Lung (tissue), 13 donors: ENCODE measurements around the gene LRFN3. TPM values are rescaled to one million over a fixed set of nuclear protein-coding genes. Genes with fewer than 3 reads are reported as not detected.

Experiments used
- ATAC-seq: fragments of 200-7000 bp; cut with Tn5 transposase; one replicate; pipeline ENCODE4 v1.9.1; 2020; ENCODE audit warnings: moderate number of reproducible peaks; ENCODE audit not compliant: insufficient read depth, low FRiP score
- DNase-seq, 3 donors: peaks; one replicate each; pipeline ENCODE4 v3.0.0-alpha.2; 2013 to 2017
- H3K27ac ChIP-seq, 2 donors: one replicate each; pipeline ENCODE4 v1.5.1; 2013; ENCODE audit warnings: mild to moderate bottlenecking in 2 of 2, moderate library complexity in 2 of 2, control low read depth in 1 of 2, inconsistent platforms in 1 of 2, low read depth in 1 of 2, low read length in 1 of 2
- H3K27me3 ChIP-seq, 3 donors: one replicate each; pipeline ENCODE4 v1.5.1; 2013; ENCODE audit warnings: low read length in 2 of 3; ENCODE audit not compliant: control insufficient read depth in 3 of 3, insufficient read depth in 3 of 3
- H3K36me3 ChIP-seq, 4 donors: one replicate each; pipeline ENCODE4 v1.5.1; 2013; ENCODE audit warnings: low read length in 4 of 4, mild to moderate bottlenecking in 1 of 4, moderate library complexity in 1 of 4; ENCODE audit not compliant: control insufficient read depth in 4 of 4, insufficient read depth in 4 of 4
- H3K4me1 ChIP-seq, 5 donors: one replicate each; pipeline ENCODE4 v1.5.1; 2013; ENCODE audit warnings: low read length in 5 of 5, mild to moderate bottlenecking in 2 of 5, moderate library complexity in 1 of 5; ENCODE audit not compliant: control insufficient read depth in 5 of 5, insufficient read depth in 5 of 5
- H3K4me3 ChIP-seq: one replicate; pipeline ENCODE4 v1.5.1; 2013; ENCODE audit warnings: mild to moderate bottlenecking, control low read depth, moderate library complexity
- H3K9ac ChIP-seq, 2 donors: one replicate each; pipeline ENCODE4 v1.5.1; 2013; ENCODE audit warnings: low read length in 2 of 2, control low read depth in 1 of 2; ENCODE audit not compliant: insufficient read depth in 1 of 2
- H3K9me3 ChIP-seq, 4 donors: one replicate each; pipeline ENCODE4 v1.5.1; 2013; ENCODE audit warnings: low read length in 3 of 4, mild to moderate bottlenecking in 1 of 4, moderate library complexity in 1 of 4; ENCODE audit not compliant: control insufficient read depth in 4 of 4, insufficient read depth in 3 of 4
- CTCF ChIP-seq: IDR thresholded peaks from 2 replicates; pipeline ENCODE4 v1.5.1; 2012; ENCODE audit warnings: mild to moderate bottlenecking; ENCODE audit errors: control extremely low read depth, extremely low read depth
- WGBS, 2 donors: extraction: QIAGEN DNeasy Blood & Tissue Kit; methylation state at CpG; one replicate each; pipeline ENCODE4 v1.1.7; 2013; 5-methylcytosine and 5-hydroxymethylcytosine counted together
- polyA plus RNA-seq, 2 donors: library from polyadenylated mRNA; stranded (reverse); fragments of 200-250 nt; gene quantifications; one replicate each; pipeline ENCODE4 v1.2.1, GENCODE V29; 2013
- small RNA-seq: library from RNA; depleted of rRNA; stranded (forward); fragments of <200 nt; gene quantifications from one replicate; pipeline ENCODE3, GENCODE V24; 2014; ENCODE audit warnings: low replicate concordance
- total RNA-seq, 2 donors: library from RNA; depleted of rRNA in 1 of 2; stranded (reverse); fragments of >200 nt in 1 of 2; gene quantifications; one replicate each; pipeline ENCODE4 v1.2.1, GENCODE V29; 2014 to 2021
- donor health status: control.
- donor health status: control.
- donor health status: Bipolar disorder and iron deficiency.
- donor health status: healthy.
- donor health status: DM: yes; HTN: yes; CAD: no.

The LRFN3 gene
- total and polyA plus RNA-seq, 4 donors: 3.6 to 14.0 (median 7.6) TPM

GRCh38 chr19:35992907-35993765 lies 57.0 kb downstream of the LRFN3 start:
- Histone ChIP-seq H3K9me3 (peaks cover 0 to 2% (median 0%) of the 10 kb centered on the region in 4 donors), H3K27me3 (peaks cover 0 to 4% (median 0%) of the 10 kb centered on the region in 3 donors), H3K9ac (no peak overlapping the region), H3K4me3 (no peak overlapping the region), H3K36me3 (peaks cover 0 to 6% (median 0%) of the 10 kb centered on the region in 4 donors), H3K4me1 (peaks cover 0 to 15% (median 8%) of the 10 kb centered on the region in 5 donors), H3K27ac (no peak overlapping the region)
- no peak for DNase-seq
- no peak for ATAC-seq
- WGBS, 2 donors: 89 to 95% methylated on average over 8 of the region's 8 CpGs
- no peak for TF ChIP-seq CTCF

GRCh38 chr19:35993923-35994598 lies 57.9 kb downstream of the LRFN3 start:
- H3K9me3 ChIP-seq: no peaks in the 10 kb centered on the region
- peaks cover 0 to 11% (median 0%) of the 10 kb centered on the region in 4 donors for H3K36me3 ChIP-seq
- TF ChIP-seq CTCF: no peak
- WGBS, 2 donors: 36 to 42% methylated on average over 47 to 49 of the region's 49 CpGs
- no peak overlapping the region for H3K27ac ChIP-seq
- H3K27me3 ChIP-seq: no peaks in the 10 kb centered on the region
- peak overlapping the region in 1 of 2 donors; percentile 74 for H3K9ac ChIP-seq
- DNase-seq (peak; percentile 46 to 65 (median 50)), ATAC-seq (no peak)
- no peak overlapping the region for H3K4me3 ChIP-seq
- H3K4me1 ChIP-seq: peaks cover 0 to 16% (median 8%) of the 10 kb centered on the region in 5 donors

Small RNA genes lying within 50 kb of the gene (small RNA-seq; reads per million reads assigned to genes)
- not detected for gene AF038458.1

Other genes with a start within 250 kb of the LRFN3 start
- gene ZBTB32, start 231.8 kb upstream of the LRFN3 start, total RNA-seq: under 1 TPM; 0.28 to 0.63 TPM
- under 1 TPM; 0.22 to 0.50 TPM for gene ZBTB32, start 231.8 kb upstream of the LRFN3 start, polyA plus RNA-seq
- gene KMT2B, start 218.4 kb upstream of the LRFN3 start, total RNA-seq: 10 to 100 TPM; 24.9 to 41.0 TPM
- gene KMT2B, start 218.4 kb upstream of the LRFN3 start, polyA plus RNA-seq: 10 to 100 TPM; 21.7 to 30.0 TPM
- 10 to 100 TPM in 1 of 2 donors, 1 to 10 TPM in 1; 3.8 to 32.3 TPM for gene IGFLR1, start 193.9 kb upstream of the LRFN3 start, total RNA-seq
- gene IGFLR1, start 193.9 kb upstream of the LRFN3 start, polyA plus RNA-seq: 10 to 100 TPM; 19.6 to 72.5 TPM
- 10 to 100 TPM; 14.0 to 21.6 TPM for gene U2AF1L4, start 191.0 kb upstream of the LRFN3 start, total RNA-seq
- 10 to 100 TPM; 13.0 to 25.5 TPM for gene U2AF1L4, start 191.0 kb upstream of the LRFN3 start, polyA plus RNA-seq
- 100 to 1,000 TPM in 1 of 2 donors, 10 to 100 TPM in 1; 36.8 to 129 TPM for gene PSENEN, start 190.7 kb upstream of the LRFN3 start, total RNA-seq
- gene PSENEN, start 190.7 kb upstream of the LRFN3 start, polyA plus RNA-seq: 100 to 1,000 TPM in 1 of 2 donors, 10 to 100 TPM in 1; 84.2 to 196 TPM
- gene LIN37, start 187.8 kb upstream of the LRFN3 start, total RNA-seq: 10 to 100 TPM in 1 of 2 donors, 1 to 10 TPM in 1; 4.4 to 11.4 TPM
- 10 to 100 TPM; 16.2 TPM for gene LIN37, start 187.8 kb upstream of the LRFN3 start, polyA plus RNA-seq
- gene HSPB6, start 179.3 kb upstream of the LRFN3 start, total RNA-seq: 10 to 100 TPM; 13.2 to 44.8 TPM
- gene HSPB6, start 179.3 kb upstream of the LRFN3 start, polyA plus RNA-seq: 10 to 100 TPM; 22.5 to 26.4 TPM
- gene PROSER3, start 178.2 kb upstream of the LRFN3 start, total RNA-seq: 10 to 100 TPM; 10.5 to 32.2 TPM
- gene PROSER3, start 178.2 kb upstream of the LRFN3 start, polyA plus RNA-seq: 10 to 100 TPM; 10.0 to 13.6 TPM
- 10 to 100 TPM; 16.2 to 16.6 TPM for gene ARHGAP33, start 160.8 kb upstream of the LRFN3 start, total RNA-seq
- 1 to 10 TPM; 3.1 to 8.2 TPM for gene ARHGAP33, start 160.8 kb upstream of the LRFN3 start, polyA plus RNA-seq
- not detected for gene PRODH2, start 123.5 kb upstream of the LRFN3 start, total RNA-seq
- gene PRODH2, start 123.5 kb upstream of the LRFN3 start, polyA plus RNA-seq: not detected
- under 1 TPM in 1 of 2 donors, not detected in 1; 0.23 TPM for gene NPHS1, start 83.9 kb upstream of the LRFN3 start, total RNA-seq
- under 1 TPM in 1 of 2 donors, not detected in 1; 0.02 TPM for gene NPHS1, start 83.9 kb upstream of the LRFN3 start, polyA plus RNA-seq
- 1 to 10 TPM in 1 of 2 donors, not detected in 1; 1.2 TPM for gene KIRREL2, start 79.5 kb upstream of the LRFN3 start, total RNA-seq
- gene KIRREL2, start 79.5 kb upstream of the LRFN3 start, polyA plus RNA-seq: under 1 TPM; 0.04 to 0.10 TPM
- gene APLP1, start 67.8 kb upstream of the LRFN3 start, total RNA-seq: 1 to 10 TPM; 1.7 to 2.3 TPM
- gene APLP1, start 67.8 kb upstream of the LRFN3 start, polyA plus RNA-seq: 1 to 10 TPM in 1 of 2 donors, under 1 TPM in 1; 0.94 to 6.5 TPM
- 10 to 100 TPM; 12.6 to 25.3 TPM for gene NFKBID, start 35.8 kb upstream of the LRFN3 start, total RNA-seq
- 10 to 100 TPM; 14.7 to 18.1 TPM for gene NFKBID, start 35.8 kb upstream of the LRFN3 start, polyA plus RNA-seq
- gene HCST, start 33.8 kb upstream of the LRFN3 start, total RNA-seq: 10 to 100 TPM in 1 of 2 donors, 1 to 10 TPM in 1; 5.4 to 33.2 TPM
- 100 to 1,000 TPM in 1 of 2 donors, 10 to 100 TPM in 1; 89.1 to 118 TPM for gene HCST, start 33.8 kb upstream of the LRFN3 start, polyA plus RNA-seq
- gene TYROBP, start 28.1 kb upstream of the LRFN3 start, total RNA-seq: 100 to 1,000 TPM in 1 of 2 donors, 10 to 100 TPM in 1; 17.0 to 282 TPM
- gene TYROBP, start 28.1 kb upstream of the LRFN3 start, polyA plus RNA-seq: 1,000 to 10,000 TPM in 1 of 2 donors, 100 to 1,000 TPM in 1; 552 to 1,276 TPM
- 10 to 100 TPM; 11.4 to 19.7 TPM for gene SDHAF1, start 58.8 kb downstream of the LRFN3 start, total RNA-seq
- 10 to 100 TPM; 18.6 to 25.8 TPM for gene SDHAF1, start 58.8 kb downstream of the LRFN3 start, polyA plus RNA-seq
- gene SYNE4, start 72.4 kb downstream of the LRFN3 start, total RNA-seq: 10 to 100 TPM in 1 of 2 donors, 1 to 10 TPM in 1; 8.0 to 13.6 TPM
- 10 to 100 TPM in 1 of 2 donors, 1 to 10 TPM in 1; 9.5 to 19.2 TPM for gene SYNE4, start 72.4 kb downstream of the LRFN3 start, polyA plus RNA-seq
- gene ALKBH6, start 77.8 kb downstream of the LRFN3 start, total RNA-seq: 10 to 100 TPM; 13.3 to 24.5 TPM
- 10 to 100 TPM; 23.1 to 30.1 TPM for gene ALKBH6, start 77.8 kb downstream of the LRFN3 start, polyA plus RNA-seq
- gene CLIP3, start 96.5 kb downstream of the LRFN3 start, total RNA-seq: 10 to 100 TPM in 1 of 2 donors, 1 to 10 TPM in 1; 8.1 to 17.6 TPM
- gene CLIP3, start 96.5 kb downstream of the LRFN3 start, polyA plus RNA-seq: 1 to 10 TPM; 1.6 to 2.5 TPM
- gene THAP8, start 117.9 kb downstream of the LRFN3 start, total RNA-seq: 1 to 10 TPM; 4.1 to 5.5 TPM
- gene THAP8, start 117.9 kb downstream of the LRFN3 start, polyA plus RNA-seq: 1 to 10 TPM; 5.6 to 6.4 TPM
- gene WDR62, start 118.5 kb downstream of the LRFN3 start, total RNA-seq: 1 to 10 TPM; 2.1 to 2.2 TPM
- 1 to 10 TPM in 1 of 2 donors, under 1 TPM in 1; 0.86 to 1.3 TPM for gene WDR62, start 118.5 kb downstream of the LRFN3 start, polyA plus RNA-seq
- not detected for gene OVOL3, start 174.8 kb downstream of the LRFN3 start, total RNA-seq
- not detected for gene OVOL3, start 174.8 kb downstream of the LRFN3 start, polyA plus RNA-seq
- gene POLR2I, start 178.5 kb downstream of the LRFN3 start, total RNA-seq: 100 to 1,000 TPM in 1 of 2 donors, 10 to 100 TPM in 1; 83.1 to 101 TPM
- 10 to 100 TPM; 65.1 to 96.6 TPM for gene POLR2I, start 178.5 kb downstream of the LRFN3 start, polyA plus RNA-seq
- gene TBCB, start 179.1 kb downstream of the LRFN3 start, total RNA-seq: 100 to 1,000 TPM in 1 of 2 donors, 10 to 100 TPM in 1; 63.1 to 169 TPM
- gene TBCB, start 179.1 kb downstream of the LRFN3 start, polyA plus RNA-seq: 100 to 1,000 TPM; 132 to 213 TPM
- gene CAPNS1, start 203.7 kb downstream of the LRFN3 start, total RNA-seq: 100 to 1,000 TPM; 201 to 743 TPM
- gene CAPNS1, start 203.7 kb downstream of the LRFN3 start, polyA plus RNA-seq: 100 to 1,000 TPM; 654 to 689 TPM
- 10 to 100 TPM; 13.0 to 53.1 TPM for gene COX7A1, start 216.1 kb downstream of the LRFN3 start, total RNA-seq
- gene COX7A1, start 216.1 kb downstream of the LRFN3 start, polyA plus RNA-seq: 10 to 100 TPM; 24.9 to 47.1 TPM